SK-N-SH (cell line): ENCODE data around the gene ASH1L. TPM values are rescaled to one million over a fixed set of nuclear protein-coding genes. Genes with fewer than 3 reads are reported as not detected.
"Not testable (repeated sequence)": the region's sequence is repeated elsewhere in the genome, so short reads cannot be mapped to it uniquely, and the experiment has no call there.

Experiments
- CTCF ChIA-PET: fragments of 300-600, 350-600 bp; formaldehyde crosslinking; extraction: SDS; loops from one replicate; lab custom pipeline; 2021; lab: Yijun Ruan, JAX
- POLR2A ChIA-PET: fragments of 350-600 bp; sonication (Branson Sonifier 250); formaldehyde crosslinking; extraction: SDS; loops from one replicate; lab custom pipeline; 2020; ENCODE audit warnings: antibody characterized with exemption, inconsistent platforms; lab: Yijun Ruan, JAX
- DNase-seq: peaks from one replicate; pipeline ENCODE4 v3.0.0; 2012
- H2AFZ ChIP-seq: fragments of 200-600 bp; sonication (generic); 2 replicates; pipeline ENCODE4 v1.8.1; 2016; ENCODE audit warnings: antibody characterized with exemption, mild to moderate bottlenecking, low read depth
- H3F3A ChIP-seq: fragments of 200-600 bp; sonication (generic); replicated peaks from 2 replicates; pipeline ENCODE3; 2016; ENCODE audit warnings: antibody characterized with exemption, mild to moderate bottlenecking; ENCODE audit not compliant: insufficient read depth
- H3K27ac ChIP-seq, 2 experiments: fragments of 200-500 bp in 1 of 2; fragments of 200-600 bp in 1 of 2; sonication (Bioruptor generic) in 1 of 2; sonication (generic), shearing (Covaris generic) in 1 of 2; 2 replicates each; pipeline versions ENCODE4 v1.5.1 to v1.6.1; 2014 to 2016; ENCODE audit warnings: low read depth in 2 of 2, inconsistent platforms in 1 of 2, low read length in 1 of 2, mild to moderate bottlenecking in 1 of 2, mixed read lengths in 1 of 2
- H3K27me3 ChIP-seq: fragments of 200-600 bp; sonication (generic), shearing (Covaris generic); 2 replicates; pipeline ENCODE4 v1.6.1; 2016; ENCODE audit warnings: mixed run types; ENCODE audit not compliant: insufficient read depth
- H3K36me3 ChIP-seq, 2 experiments: fragments of 200-500 bp in 1 of 2; fragments of 200-600 bp in 1 of 2; sonication (Bioruptor generic) in 1 of 2; sonication (generic) in 1 of 2; replicated peaks in 1 of 2; 2 replicates each; pipeline versions ENCODE3 to v1.5.1; 2014 to 2016; ENCODE audit warnings: low read length in 1 of 2, mild to moderate bottlenecking in 1 of 2; ENCODE audit not compliant: insufficient read depth in 2 of 2, control insufficient read depth in 1 of 2
- H3K4me1 ChIP-seq, 2 experiments: fragments of 200-500 bp in 1 of 2; fragments of 200-600 bp in 1 of 2; sonication (Bioruptor generic) in 1 of 2; sonication (generic), shearing (Covaris generic) in 1 of 2; 2 replicates each; pipeline versions ENCODE4 v1.5.1 to v1.6.1; 2014 to 2016; ENCODE audit warnings: low read depth in 1 of 2, low read length in 1 of 2, mixed run types in 1 of 2; ENCODE audit not compliant: insufficient read depth in 2 of 2, control insufficient read depth in 1 of 2
- H3K4me2 ChIP-seq: fragments of 200-600 bp; sonication (generic), shearing (Covaris generic); 2 replicates; pipeline ENCODE4 v1.6.1; 2017; ENCODE audit warnings: mixed run types
- H3K4me3 ChIP-seq, 2 experiments: fragments of 200-500 bp in 1 of 2; fragments of 200-600 bp in 1 of 2; sonication (Bioruptor generic) in 1 of 2; sonication (generic), shearing (Covaris generic) in 1 of 2; 2 replicates each; pipeline versions ENCODE4 v1.5.1 to v1.8.1; 2014 to 2016; ENCODE audit warnings: low read depth in 2 of 2, inconsistent platforms in 1 of 2, low read length in 1 of 2, mild to moderate bottlenecking in 1 of 2, mixed read lengths in 1 of 2, moderate library complexity in 1 of 2
- H3K79me2 ChIP-seq: fragments of 200-600 bp; sonication (generic); 2 replicates; pipeline ENCODE4 v1.8.1; 2017; ENCODE audit warnings: mild to moderate bottlenecking; ENCODE audit not compliant: insufficient read depth
- H3K9ac ChIP-seq: fragments of 200-600 bp; sonication (generic); 2 replicates; pipeline ENCODE4 v1.6.1; 2017; ENCODE audit warnings: mixed run types
- H3K9me2 ChIP-seq: fragments of 200-600 bp; sonication (generic); 2 replicates; pipeline ENCODE4 v1.6.1; 2017; ENCODE audit warnings: mixed run types
- H3K9me3 ChIP-seq: fragments of 200-600 bp; sonication (generic); 2 replicates; pipeline ENCODE4 v1.6.1; 2017; ENCODE audit warnings: mixed run types, mild to moderate bottlenecking, moderate library complexity
- H4K20me1 ChIP-seq: fragments of 200-600 bp; sonication (generic); 2 replicates; pipeline ENCODE4 v1.6.1; 2017; ENCODE audit warnings: mild to moderate bottlenecking, mixed run types; ENCODE audit not compliant: insufficient read depth
- CHD2 ChIP-seq: fragments of 150-350 bp; IDR thresholded peaks from 2 replicates; pipeline ENCODE4 v1.6.1; 2018; ENCODE audit warnings: low read length; ENCODE audit not compliant: partially characterized antibody
- MXI1 ChIP-seq: IDR thresholded peaks from 2 replicates; pipeline ENCODE4 v1.6.1; 2012; ENCODE audit warnings: mild to moderate bottlenecking, low read depth, low read length, improper control_type of control experiment
- TCF12 ChIP-seq: IDR thresholded peaks from 2 replicates; pipeline ENCODE4 v1.4.0; 2012
- WGBS: methylation state at CpG from one replicate; pipeline ENCODE4 v1.1.6; 2017; ENCODE audit warnings: low lambda C conversion rate; 5-methylcytosine and 5-hydroxymethylcytosine counted together
- polyA plus RNA-seq, 3 experiments: library from polyadenylated mRNA; depleted of rRNA; stranded (reverse); fragments of >200 nt; gene quantifications; 2 replicates each; pipeline ENCODE4 v1.2.3, GENCODE V29; 2012
- TF ChIP-seq, protein P1 (sequence below): fragments of 200-600 bp; sonication (generic); IDR thresholded peaks from 2 replicates; pipeline ENCODE4 v1.6.1; 2017; ENCODE audit warnings: antibody characterized with exemption, mild to moderate bottlenecking, moderate library complexity

ASH1L gene
- polyA plus RNA-seq, 1 of the 3 experiments (the other 2 are of a cell fraction): 13.4 TPM

GRCh38 chr1:155437405-155437804 is 125.2 kb downstream of the ASH1L start:
- Histone ChIP-seq H3K4me3 (no peak overlapping the region), H4K20me1 (no peaks in the 10 kb centered on the region), H3K9me2 (no peaks in the 10 kb centered on the region), H3K79me2 (peaks cover 35% of the 10 kb centered on the region), H3K9me3 (no peaks in the 10 kb centered on the region), H3K4me1 (no peaks in the 10 kb centered on the region), H3K36me3 (peaks cover 14 to 25% of the 10 kb centered on the region in 2 experiments), H3F3A (no peaks in the 10 kb centered on the region), H3K27me3 (no peaks in the 10 kb centered on the region), H3K27ac (no peak overlapping the region), H3K9ac (no peak overlapping the region), H3K4me2 (no peak overlapping the region), H2AFZ (no peak overlapping the region)
- 98% methylated on average over 4 of the region's 4 CpGs for WGBS
- POLR2A ChIA-PET: no interaction called here
- TF ChIP-seq, protein P1, sequence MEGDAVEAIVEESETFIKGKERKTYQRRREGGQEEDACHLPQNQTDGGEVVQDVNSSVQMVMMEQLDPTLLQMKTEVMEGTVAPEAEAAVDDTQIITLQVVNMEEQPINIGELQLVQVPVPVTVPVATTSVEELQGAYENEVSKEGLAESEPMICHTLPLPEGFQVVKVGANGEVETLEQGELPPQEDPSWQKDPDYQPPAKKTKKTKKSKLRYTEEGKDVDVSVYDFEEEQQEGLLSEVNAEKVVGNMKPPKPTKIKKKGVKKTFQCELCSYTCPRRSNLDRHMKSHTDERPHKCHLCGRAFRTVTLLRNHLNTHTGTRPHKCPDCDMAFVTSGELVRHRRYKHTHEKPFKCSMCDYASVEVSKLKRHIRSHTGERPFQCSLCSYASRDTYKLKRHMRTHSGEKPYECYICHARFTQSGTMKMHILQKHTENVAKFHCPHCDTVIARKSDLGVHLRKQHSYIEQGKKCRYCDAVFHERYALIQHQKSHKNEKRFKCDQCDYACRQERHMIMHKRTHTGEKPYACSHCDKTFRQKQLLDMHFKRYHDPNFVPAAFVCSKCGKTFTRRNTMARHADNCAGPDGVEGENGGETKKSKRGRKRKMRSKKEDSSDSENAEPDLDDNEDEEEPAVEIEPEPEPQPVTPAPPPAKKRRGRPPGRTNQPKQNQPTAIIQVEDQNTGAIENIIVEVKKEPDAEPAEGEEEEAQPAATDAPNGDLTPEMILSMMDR: no peak
- TF ChIP-seq MXI1 (no peak), CHD2 (no peak), TCF12 (no peak)
- no peak for DNase-seq
- CTCF ChIA-PET: no interaction called here

DNA sequence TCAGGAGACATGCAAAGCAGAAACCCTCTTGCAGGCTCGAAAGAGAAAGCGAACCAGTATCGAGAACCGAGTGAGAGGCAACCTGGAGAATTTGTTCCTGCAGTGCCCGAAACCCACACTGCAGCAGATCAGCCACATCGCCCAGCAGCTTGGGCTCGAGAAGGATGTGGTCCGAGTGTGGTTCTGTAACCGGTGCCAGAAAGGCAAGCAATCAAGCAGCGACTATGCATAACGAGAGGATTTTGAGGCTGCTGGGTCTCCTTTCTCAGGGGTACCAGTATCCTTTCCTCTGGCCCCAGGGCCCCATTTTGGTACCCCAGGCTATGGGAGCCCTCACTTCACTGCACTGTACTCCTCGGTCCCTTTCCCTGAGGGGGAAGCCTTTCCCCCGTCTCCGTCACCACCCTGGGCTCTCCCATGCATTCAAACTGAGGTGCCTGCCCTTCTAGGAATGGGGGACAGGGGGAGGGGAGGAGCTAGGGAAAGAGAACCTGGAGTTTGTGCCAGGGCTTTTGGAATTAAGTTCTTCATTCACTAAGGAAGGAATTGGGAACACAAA is 128.7 kb downstream of the ASH1L start:
- H2AFZ ChIP-seq, H3K4me1 ChIP-seq, H4K20me1 ChIP-seq, H3K4me3 ChIP-seq, H3K9me2 ChIP-seq, H3K9ac ChIP-seq, DNase-seq, POLR2A ChIA-PET, CTCF ChIA-PET, H3K4me2 ChIP-seq, H3K27me3 ChIP-seq, H3K27ac ChIP-seq, H3K9me3 ChIP-seq, H3F3A ChIP-seq: not testable (repeated sequence)
- Histone ChIP-seq H3K36me3 (peaks cover 14 to 37% of the 10 kb centered on the region in 2 experiments), H3K79me2 (peaks cover 48% of the 10 kb centered on the region)
- 97% methylated on average over 9 of the region's 14 CpGs for WGBS

GRCh38 chr1:155433128-155433830 is 129.3 kb downstream of the ASH1L start:
- H3K4me3 ChIP-seq, H3K9ac ChIP-seq, H4K20me1 ChIP-seq, CTCF ChIA-PET, H3K4me1 ChIP-seq, H3K27ac ChIP-seq, H3F3A ChIP-seq, H3K9me2 ChIP-seq, H3K27me3 ChIP-seq, H2AFZ ChIP-seq, POLR2A ChIA-PET, DNase-seq, H3K9me3 ChIP-seq, H3K4me2 ChIP-seq: not testable (repeated sequence)
- 98% methylated on average over 23 of the region's 23 CpGs for WGBS
- Histone ChIP-seq H3K36me3 (peaks cover 8 to 31% of the 10 kb centered on the region in 2 experiments), H3K79me2 (peaks cover 53% of the 10 kb centered on the region)
